Thoracic aorta (tissue), 2 donors: ENCODE data around the gene RAC2. TPM values are rescaled to one million over a fixed set of nuclear protein-coding genes. Genes with fewer than 3 reads are reported as not detected.
A peak's percentile ranks its signal among the peaks of the same experiment; 100 is the strongest.
"Not testable (repeated sequence)": the region's sequence is repeated elsewhere in the genome, so short reads cannot be mapped to it uniquely, and the experiment has no call there.

ENCODE experiments used
- ATAC-seq: fragments of 150-250 bp; one replicate; pipeline ENCODE4 v1.8.0; 2017; ENCODE audit warnings: low read depth; ENCODE audit not compliant: insufficient number of reproducible peaks, low FRiP score
- DNase-seq: peaks from one replicate; pipeline ENCODE4 v3.0.0-alpha.2; 2020; ENCODE audit warnings: low spot score
- H3K27ac ChIP-seq, 2 donors: fragments of 200-600 bp; sonication (generic); 1 replicate in 1 of 2; 2 replicates in 1 of 2; pipeline ENCODE4 v1.5.1; 2016; ENCODE audit warnings: mild to moderate bottlenecking in 2 of 2, moderate library complexity in 2 of 2
- H3K27me3 ChIP-seq: fragments of 200-600 bp; sonication (generic); replicated peaks from 2 replicates; pipeline ENCODE4 v1.6.0; 2016; ENCODE audit warnings: mild to moderate bottlenecking; ENCODE audit not compliant: insufficient read depth
- H3K36me3 ChIP-seq: fragments of 200-600 bp; sonication (generic); one replicate; pipeline ENCODE4 v1.5.1; 2016
- H3K4me1 ChIP-seq, 2 donors: fragments of 200-600 bp; sonication (generic); 1 replicate in 1 of 2; 2 replicates in 1 of 2; pipeline versions ENCODE4 v1.5.1 to v1.6.0; 2016; ENCODE audit warnings: low read depth in 2 of 2, mild to moderate bottlenecking in 1 of 2; ENCODE audit not compliant: control insufficient read depth in 1 of 2
- H3K4me3 ChIP-seq: fragments of 200-600 bp; sonication (generic); 2 replicates; pipeline ENCODE4 v1.5.1; 2016; ENCODE audit warnings: mild to moderate bottlenecking
- H3K9me3 ChIP-seq: fragments of 200-600 bp; sonication (generic); 2 replicates; pipeline ENCODE4 v1.5.1; 2016
- CTCF ChIP-seq: fragments of 200-600 bp; sonication (generic); IDR thresholded peaks from one replicate; pipeline ENCODE4 v1.5.1; 2019; ENCODE audit warnings: antibody characterized with exemption
- total RNA-seq, 2 donors: library from RNA; depleted of rRNA; stranded (reverse); fragments of >200 nt; gene quantifications; one replicate each; pipeline versions ENCODE4 v1.1.0 to v1.2.3, GENCODE V29; 2016

RAC2 gene
- total RNA-seq, 2 donors from 2014 or later = 10.7 to 16.2 TPM

DNA sequence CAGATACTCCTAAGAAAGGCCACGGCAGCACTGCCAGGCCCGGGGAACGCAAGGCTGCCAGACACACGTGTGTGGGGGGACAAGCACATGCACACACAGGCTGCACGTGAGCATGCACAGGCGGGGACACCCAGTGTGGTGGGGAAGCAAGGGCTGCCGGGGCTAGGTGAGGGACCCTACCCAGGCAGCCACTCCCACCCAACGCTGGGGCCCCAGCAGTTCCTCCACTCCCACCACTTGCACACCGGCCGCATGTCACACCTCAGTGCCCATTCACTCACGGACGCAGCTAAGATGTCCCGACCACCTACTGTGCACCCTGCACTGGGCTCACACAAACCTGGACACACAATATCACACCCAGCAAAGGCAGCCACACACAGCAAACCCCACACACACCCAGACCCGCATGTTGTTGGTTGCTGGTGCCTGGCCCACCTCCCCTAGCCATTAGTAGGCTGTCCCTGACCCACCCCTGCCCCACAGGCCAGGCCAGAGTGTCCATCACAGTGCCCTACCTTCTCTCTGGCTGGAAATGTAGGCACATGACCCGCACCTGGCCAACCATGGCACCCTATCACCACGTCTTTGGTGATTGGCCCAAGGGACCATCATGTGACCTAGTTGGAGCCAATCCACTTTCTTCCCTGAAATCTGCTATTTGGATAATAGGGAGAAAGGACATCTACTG, 40.6 kb downstream of the RAC2 start:
- ATAC-seq (no peak), DNase-seq (no peak)
- peaks cover 3 to 10% of the 10 kb centered on the region in 2 donors for H3K4me1 ChIP-seq
- no peak overlapping the region for H3K27ac ChIP-seq
- H3K27me3 ChIP-seq = no peaks in the 10 kb centered on the region
- H3K36me3 ChIP-seq = no peaks in the 10 kb centered on the region
- no peaks in the 10 kb centered on the region for H3K9me3 ChIP-seq
- TF ChIP-seq CTCF = no peak
- H3K4me3 ChIP-seq = no peak overlapping the region

GRCh38 chr22:37202716-37203115, 41.4 kb downstream of the RAC2 start:
- no peaks in the 10 kb centered on the region for H3K36me3 ChIP-seq
- H3K27ac ChIP-seq = no peak overlapping the region
- no peak for DNase-seq
- no peak for ATAC-seq
- no peaks in the 10 kb centered on the region for H3K27me3 ChIP-seq
- H3K4me1 ChIP-seq = peaks cover 10 to 18% of the 10 kb centered on the region in 2 donors
- H3K9me3 ChIP-seq = no peaks in the 10 kb centered on the region
- H3K4me3 ChIP-seq = no peak overlapping the region
- no peak for TF ChIP-seq CTCF

- Histone ChIP-seq H3K9me3 (no peaks in the 10 kb centered on the region), H3K27ac (no peak overlapping the region), H3K4me3 (no peak overlapping the region), H3K36me3 (no peaks in the 10 kb centered on the region), H3K4me1 (peaks cover 16 to 24% of the 10 kb centered on the region in 2 donors), H3K27me3 (no peaks in the 10 kb centered on the region)
- DNase-seq (no peak), ATAC-seq (no peak)
- TF ChIP-seq CTCF = no peak
These were observed 42.0 kb downstream of the RAC2 start for GRCh38 chr22:37202001-37202555.

- ATAC-seq, H3K9me3 ChIP-seq, H3K4me3 ChIP-seq, H3K27ac ChIP-seq, DNase-seq, H3K36me3 ChIP-seq, H3K27me3 ChIP-seq: not testable (repeated sequence)
- peaks cover 22 to 31% of the 10 kb centered on the region in 2 donors for H3K4me1 ChIP-seq
These were observed 42.6 kb downstream of the RAC2 start for GRCh38 chr22:37201443-37201820.

GRCh38 chr22:37199760-37200108, 44.3 kb downstream of the RAC2 start:
- no peak for TF ChIP-seq CTCF
- no peak for ATAC-seq
- Histone ChIP-seq H3K36me3 (no peaks in the 10 kb centered on the region), H3K27ac (peak overlapping the region in 1 of 2 donors; percentile 84), H3K27me3 (no peaks in the 10 kb centered on the region), H3K9me3 (no peaks in the 10 kb centered on the region), H3K4me1 (peaks cover 22 to 36% of the 10 kb centered on the region in 2 donors), H3K4me3 (peak overlapping the region; percentile 78)
- no peak for DNase-seq
